Measurements from ENCODE around the gene SNX22. TPM values are rescaled to one million over a fixed set of nuclear protein-coding genes. Genes with fewer than 3 reads are reported as not detected.

Gene SNX22
- total RNA-seq, 2 donors from 2014 or later: 12.2 to 15.9 TPM

DNA sequence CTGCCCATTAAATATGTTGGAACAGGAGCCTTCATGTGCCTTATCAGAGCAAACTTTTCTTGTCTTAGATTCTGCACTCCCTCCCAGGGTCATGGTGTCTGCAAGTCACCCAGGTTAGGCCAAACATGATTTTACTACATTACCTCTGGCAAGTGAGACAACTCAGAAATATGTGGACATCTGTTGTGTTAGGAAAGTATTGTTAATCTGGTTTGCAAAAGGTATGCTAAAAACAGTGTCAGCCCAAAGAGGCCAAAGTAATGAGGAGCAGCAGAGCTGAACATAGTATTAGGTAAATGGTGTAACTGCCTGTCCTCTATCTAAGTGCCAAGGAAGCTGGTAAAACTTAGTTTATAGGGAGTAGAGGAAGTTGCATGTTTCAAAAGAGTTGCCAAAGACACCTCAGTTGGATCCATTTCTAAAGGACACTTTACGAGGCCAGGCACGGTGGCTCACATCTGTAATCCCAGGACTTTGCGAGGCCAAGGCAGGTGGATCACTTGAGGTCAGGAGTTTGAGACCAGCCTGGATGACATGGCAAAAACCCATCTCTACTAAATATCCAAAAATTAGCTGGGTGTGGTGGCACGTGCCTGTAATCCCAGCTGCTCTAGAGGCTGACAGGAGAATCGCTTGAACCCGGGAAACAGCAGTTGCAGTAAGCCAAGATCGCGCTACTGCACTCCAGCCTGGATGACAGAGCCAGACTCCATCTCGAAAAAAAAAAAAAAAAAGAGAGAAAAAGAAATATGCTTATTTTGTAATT lies 33.8 kb downstream of the SNX22 start:
- peak; percentile 33 for TF ChIP-seq POLR2AphosphoS5 (IDR thresholded peaks at IDR 0.05)
- TF ChIP-seq, protein P1, sequence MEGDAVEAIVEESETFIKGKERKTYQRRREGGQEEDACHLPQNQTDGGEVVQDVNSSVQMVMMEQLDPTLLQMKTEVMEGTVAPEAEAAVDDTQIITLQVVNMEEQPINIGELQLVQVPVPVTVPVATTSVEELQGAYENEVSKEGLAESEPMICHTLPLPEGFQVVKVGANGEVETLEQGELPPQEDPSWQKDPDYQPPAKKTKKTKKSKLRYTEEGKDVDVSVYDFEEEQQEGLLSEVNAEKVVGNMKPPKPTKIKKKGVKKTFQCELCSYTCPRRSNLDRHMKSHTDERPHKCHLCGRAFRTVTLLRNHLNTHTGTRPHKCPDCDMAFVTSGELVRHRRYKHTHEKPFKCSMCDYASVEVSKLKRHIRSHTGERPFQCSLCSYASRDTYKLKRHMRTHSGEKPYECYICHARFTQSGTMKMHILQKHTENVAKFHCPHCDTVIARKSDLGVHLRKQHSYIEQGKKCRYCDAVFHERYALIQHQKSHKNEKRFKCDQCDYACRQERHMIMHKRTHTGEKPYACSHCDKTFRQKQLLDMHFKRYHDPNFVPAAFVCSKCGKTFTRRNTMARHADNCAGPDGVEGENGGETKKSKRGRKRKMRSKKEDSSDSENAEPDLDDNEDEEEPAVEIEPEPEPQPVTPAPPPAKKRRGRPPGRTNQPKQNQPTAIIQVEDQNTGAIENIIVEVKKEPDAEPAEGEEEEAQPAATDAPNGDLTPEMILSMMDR (IDR thresholded peaks at IDR 0.05): no peak
- 69% methylated on average over 9 of the region's 9 CpGs for WGBS
- no peak overlapping the region for H3K4me3 ChIP-seq
- DNase-seq (ENCODE audit: low spot score): no peak
- no peak overlapping the region for H3K27ac ChIP-seq
- no peaks in the 10 kb centered on the region for H3K36me3 ChIP-seq
- H3K9me3 ChIP-seq: no peaks in the 10 kb centered on the region
- H3K4me1 ChIP-seq (replicated peaks): no peaks in the 10 kb centered on the region
- intact Hi-C loops (cut with DNase I): no loop called here
- H3K27me3 ChIP-seq (replicated peaks; ENCODE audit: insufficient read depth): no peaks in the 10 kb centered on the region

DNA sequence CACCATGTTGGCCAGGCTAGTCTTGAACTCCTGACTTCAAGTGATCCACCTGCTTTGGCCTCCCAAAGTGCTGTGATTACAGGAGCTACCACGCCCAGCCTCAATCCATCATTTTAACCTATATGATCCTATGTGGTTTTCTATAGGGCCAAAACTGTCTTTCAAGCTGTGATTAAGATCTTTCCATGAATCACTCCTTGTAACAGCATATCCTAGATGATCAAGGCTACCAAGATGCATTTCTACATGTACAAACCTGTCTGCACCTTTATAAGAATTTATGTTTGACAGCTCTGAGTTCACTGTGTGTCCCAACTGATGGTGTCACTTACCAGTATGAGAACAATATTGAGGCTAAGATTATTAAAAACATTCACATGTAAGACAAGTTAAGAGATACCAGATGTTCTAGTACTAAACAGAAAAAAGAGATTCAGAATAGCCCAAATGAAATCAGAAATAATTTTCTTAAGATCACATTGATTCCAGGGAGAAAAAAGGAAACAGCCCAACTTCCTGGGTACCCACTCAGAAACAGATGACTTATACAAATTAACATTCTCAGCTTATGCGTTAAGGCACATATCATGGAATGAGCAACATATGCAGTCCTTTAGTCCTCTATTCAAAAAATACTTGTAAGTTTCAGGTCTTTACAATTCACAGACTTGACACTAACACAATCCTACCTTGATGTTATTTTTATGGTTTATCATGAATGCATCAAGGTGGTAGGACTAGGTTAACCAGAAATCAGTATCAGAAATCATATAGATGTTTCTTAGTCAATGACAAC lies 36.1 kb downstream of the SNX22 start:
- H3K36me3 ChIP-seq: no peaks in the 10 kb centered on the region
- TF ChIP-seq, protein P1 (IDR thresholded peaks at IDR 0.05): no peak
- TF ChIP-seq POLR2A (IDR thresholded peaks at IDR 0.05): no peak
- no peak for TF ChIP-seq POLR2AphosphoS5 (IDR thresholded peaks at IDR 0.05)
- H3K9me3 ChIP-seq: no peaks in the 10 kb centered on the region
- DNase-seq (ENCODE audit: low spot score): no peak
- H3K27ac ChIP-seq: no peak overlapping the region
- intact Hi-C loops (cut with DNase I): no loop called here
- H3K27me3 ChIP-seq (replicated peaks; ENCODE audit: insufficient read depth): no peaks in the 10 kb centered on the region
- no peak overlapping the region for H3K4me3 ChIP-seq
- 73% methylated on average over 2 of the region's 2 CpGs for WGBS
- no peaks in the 10 kb centered on the region for H3K4me1 ChIP-seq (replicated peaks)

DNA sequence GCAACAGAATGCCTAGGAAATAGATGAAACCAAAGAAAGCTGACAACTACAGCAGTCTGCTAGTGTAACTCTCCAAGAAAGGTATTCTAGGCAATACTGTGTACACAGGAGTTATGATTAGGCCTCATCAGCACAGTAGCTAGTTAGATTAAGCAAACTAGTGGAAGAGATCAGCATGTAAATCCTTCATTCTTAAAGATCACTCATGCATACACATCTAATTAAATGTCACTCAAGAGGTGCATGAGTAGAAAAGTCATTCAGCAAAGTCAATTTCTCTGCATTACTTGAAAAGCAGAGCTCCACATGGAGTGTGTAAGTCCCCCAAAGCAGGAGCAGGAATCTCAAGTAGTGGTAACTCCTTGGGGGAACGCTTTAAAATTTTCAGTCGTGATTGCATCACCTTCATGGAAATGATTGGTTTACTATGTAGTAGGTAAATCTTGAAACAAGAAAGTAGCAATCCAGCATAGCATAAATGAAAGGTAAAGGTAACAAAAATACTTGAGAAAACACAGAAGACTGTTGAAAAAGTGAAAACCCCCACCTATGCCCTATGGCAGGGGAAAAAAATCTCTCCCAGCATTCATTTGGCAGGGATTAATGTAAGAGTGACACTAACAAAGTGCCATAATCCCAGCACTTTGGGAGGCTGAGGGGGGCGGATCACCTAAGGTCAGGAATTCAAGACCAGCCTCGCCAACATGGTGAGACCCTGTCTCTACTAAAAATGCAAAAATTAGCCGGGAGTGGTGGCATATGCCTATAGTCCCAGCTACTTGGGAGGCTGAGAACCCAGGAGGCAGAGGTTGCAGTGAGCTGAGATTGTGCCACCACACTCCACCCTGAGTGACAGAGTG lies 40.7 kb downstream of the SNX22 start:
- TF ChIP-seq POLR2A (IDR thresholded peaks at IDR 0.05) (no peak), POLR2AphosphoS5 (IDR thresholded peaks at IDR 0.05) (no peak)
- TF ChIP-seq, protein P1 (IDR thresholded peaks at IDR 0.05): no peak
- intact Hi-C loops (cut with DNase I): no loop called here
- Histone ChIP-seq H3K27ac (no peak overlapping the region), H3K9me3 (no peaks in the 10 kb centered on the region), H3K4me3 (no peak overlapping the region), H3K36me3 (no peaks in the 10 kb centered on the region), H3K4me1 (replicated peaks) (no peaks in the 10 kb centered on the region), H3K27me3 (replicated peaks; ENCODE audit: insufficient read depth) (no peaks in the 10 kb centered on the region)
- WGBS: 97% methylated on average over 5 of the region's 5 CpGs
- no peak for DNase-seq (ENCODE audit: low spot score)

DNA sequence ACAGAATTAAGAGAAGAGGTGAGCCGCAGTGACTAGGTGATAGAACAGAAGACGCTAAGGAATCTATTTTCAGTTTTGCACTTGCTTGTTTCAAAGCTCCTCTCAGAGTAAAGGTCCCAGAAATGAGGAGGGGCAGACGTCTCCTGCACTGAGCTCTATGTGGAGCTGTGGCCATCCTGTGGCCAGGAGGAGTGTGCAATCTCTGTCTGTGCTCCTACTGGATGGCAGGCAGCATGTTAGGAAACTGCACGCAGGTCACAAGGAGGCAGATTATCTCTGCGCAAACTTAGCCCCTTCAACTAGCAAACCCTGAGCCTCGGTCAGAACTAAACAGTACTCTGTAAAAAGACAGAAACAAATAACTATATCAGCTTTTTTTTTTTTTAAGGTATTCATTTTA lies 42.4 kb downstream of the SNX22 start:
- intact Hi-C loops (cut with DNase I): no loop called here
- WGBS: 92% methylated on average over 6 of the region's 6 CpGs
- no peaks in the 10 kb centered on the region for H3K9me3 ChIP-seq
- DNase-seq (ENCODE audit: low spot score): no peak
- TF ChIP-seq POLR2AphosphoS5 (IDR thresholded peaks at IDR 0.05) (no peak), POLR2A (IDR thresholded peaks at IDR 0.05) (no peak)
- TF ChIP-seq, protein P1 (IDR thresholded peaks at IDR 0.05): no peak
- H3K27me3 ChIP-seq (replicated peaks; ENCODE audit: insufficient read depth): no peaks in the 10 kb centered on the region
- no peak overlapping the region for H3K4me3 ChIP-seq
- H3K27ac ChIP-seq: no peak overlapping the region
- H3K36me3 ChIP-seq: no peaks in the 10 kb centered on the region
- H3K4me1 ChIP-seq (replicated peaks): no peaks in the 10 kb centered on the region

Measured in prostate gland (tissue), 2 donors.